Panc1 (cell line): ENCODE data around the gene PTBP3.

Experiments used
- POLR2AphosphoS5 ChIP-seq: IDR thresholded peaks from 2 replicates; pipeline ENCODE4 v1.6.1; 2012; ENCODE audit warnings: mild to moderate bottlenecking, low read depth, low read length, moderate library complexity
- TCF7L2 ChIP-seq: IDR thresholded peaks from 2 replicates; pipeline ENCODE4 v1.6.1; 2011; ENCODE audit warnings: mild to moderate bottlenecking, low read depth, low read length, inconsistent platforms
- TF ChIP-seq, protein P1 (sequence below): fragments of 450-650 bp; IDR thresholded peaks from 2 replicates; pipeline ENCODE4 v1.5.1; 2017; ENCODE audit warnings: mild to moderate bottlenecking
- TF ChIP-seq, protein P2 (sequence below), 2 experiments: IDR thresholded peaks; 2 replicates each; pipeline ENCODE4 v1.6.1; 2011 to 2012; ENCODE audit warnings: low read depth in 2 of 2, control low read depth in 1 of 2, low read length in 1 of 2, mild to moderate bottlenecking in 1 of 2, moderate library complexity in 1 of 2; ENCODE audit not compliant: insufficient read depth in 1 of 2

DNA sequence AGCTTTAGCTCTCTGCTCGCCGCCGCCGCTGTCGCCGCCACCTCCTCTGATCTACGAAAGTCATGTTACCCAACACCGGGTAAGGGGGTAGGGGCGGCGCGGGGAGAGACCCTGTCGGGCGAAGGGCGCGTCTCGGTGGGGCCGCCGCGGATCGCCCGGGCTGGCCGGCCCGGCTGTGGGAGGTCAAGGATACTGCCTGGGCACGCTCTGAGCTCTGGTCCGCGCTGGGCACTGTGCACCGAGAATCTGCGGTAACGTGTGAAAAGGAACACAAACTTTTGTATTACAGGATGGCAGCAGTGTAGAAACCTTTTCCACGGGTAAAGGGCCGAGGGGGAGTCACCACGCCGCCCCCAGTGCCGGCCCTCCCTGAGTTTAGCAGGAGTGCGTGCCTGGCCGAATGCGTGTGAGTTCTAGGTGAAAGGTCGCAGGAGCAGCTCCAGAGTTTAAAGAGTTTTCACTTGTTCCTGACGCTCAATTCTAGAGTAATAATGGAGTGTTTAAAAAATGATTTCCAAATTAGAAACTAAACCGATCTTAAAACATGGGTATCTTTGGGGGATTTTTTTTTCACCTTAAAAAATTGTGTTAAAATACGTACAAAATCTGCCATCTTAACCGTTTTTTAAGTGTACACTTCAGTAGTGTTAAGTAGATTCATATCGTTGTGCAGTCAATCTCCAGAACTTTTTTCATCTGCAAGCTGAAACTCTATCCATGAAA, 46.8 kb upstream of the PTBP3 start, which contains the start of gene HSDL2:
- TF ChIP-seq, protein P1, sequence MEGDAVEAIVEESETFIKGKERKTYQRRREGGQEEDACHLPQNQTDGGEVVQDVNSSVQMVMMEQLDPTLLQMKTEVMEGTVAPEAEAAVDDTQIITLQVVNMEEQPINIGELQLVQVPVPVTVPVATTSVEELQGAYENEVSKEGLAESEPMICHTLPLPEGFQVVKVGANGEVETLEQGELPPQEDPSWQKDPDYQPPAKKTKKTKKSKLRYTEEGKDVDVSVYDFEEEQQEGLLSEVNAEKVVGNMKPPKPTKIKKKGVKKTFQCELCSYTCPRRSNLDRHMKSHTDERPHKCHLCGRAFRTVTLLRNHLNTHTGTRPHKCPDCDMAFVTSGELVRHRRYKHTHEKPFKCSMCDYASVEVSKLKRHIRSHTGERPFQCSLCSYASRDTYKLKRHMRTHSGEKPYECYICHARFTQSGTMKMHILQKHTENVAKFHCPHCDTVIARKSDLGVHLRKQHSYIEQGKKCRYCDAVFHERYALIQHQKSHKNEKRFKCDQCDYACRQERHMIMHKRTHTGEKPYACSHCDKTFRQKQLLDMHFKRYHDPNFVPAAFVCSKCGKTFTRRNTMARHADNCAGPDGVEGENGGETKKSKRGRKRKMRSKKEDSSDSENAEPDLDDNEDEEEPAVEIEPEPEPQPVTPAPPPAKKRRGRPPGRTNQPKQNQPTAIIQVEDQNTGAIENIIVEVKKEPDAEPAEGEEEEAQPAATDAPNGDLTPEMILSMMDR: no peak
- TF ChIP-seq, protein P2, sequence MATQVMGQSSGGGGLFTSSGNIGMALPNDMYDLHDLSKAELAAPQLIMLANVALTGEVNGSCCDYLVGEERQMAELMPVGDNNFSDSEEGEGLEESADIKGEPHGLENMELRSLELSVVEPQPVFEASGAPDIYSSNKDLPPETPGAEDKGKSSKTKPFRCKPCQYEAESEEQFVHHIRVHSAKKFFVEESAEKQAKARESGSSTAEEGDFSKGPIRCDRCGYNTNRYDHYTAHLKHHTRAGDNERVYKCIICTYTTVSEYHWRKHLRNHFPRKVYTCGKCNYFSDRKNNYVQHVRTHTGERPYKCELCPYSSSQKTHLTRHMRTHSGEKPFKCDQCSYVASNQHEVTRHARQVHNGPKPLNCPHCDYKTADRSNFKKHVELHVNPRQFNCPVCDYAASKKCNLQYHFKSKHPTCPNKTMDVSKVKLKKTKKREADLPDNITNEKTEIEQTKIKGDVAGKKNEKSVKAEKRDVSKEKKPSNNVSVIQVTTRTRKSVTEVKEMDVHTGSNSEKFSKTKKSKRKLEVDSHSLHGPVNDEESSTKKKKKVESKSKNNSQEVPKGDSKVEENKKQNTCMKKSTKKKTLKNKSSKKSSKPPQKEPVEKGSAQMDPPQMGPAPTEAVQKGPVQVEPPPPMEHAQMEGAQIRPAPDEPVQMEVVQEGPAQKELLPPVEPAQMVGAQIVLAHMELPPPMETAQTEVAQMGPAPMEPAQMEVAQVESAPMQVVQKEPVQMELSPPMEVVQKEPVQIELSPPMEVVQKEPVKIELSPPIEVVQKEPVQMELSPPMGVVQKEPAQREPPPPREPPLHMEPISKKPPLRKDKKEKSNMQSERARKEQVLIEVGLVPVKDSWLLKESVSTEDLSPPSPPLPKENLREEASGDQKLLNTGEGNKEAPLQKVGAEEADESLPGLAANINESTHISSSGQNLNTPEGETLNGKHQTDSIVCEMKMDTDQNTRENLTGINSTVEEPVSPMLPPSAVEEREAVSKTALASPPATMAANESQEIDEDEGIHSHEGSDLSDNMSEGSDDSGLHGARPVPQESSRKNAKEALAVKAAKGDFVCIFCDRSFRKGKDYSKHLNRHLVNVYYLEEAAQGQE (IDR thresholded peaks at IDR 0.05; ENCODE audit: insufficient read depth in 1 of 2, low read depth in 2 of 2, low read length in 1 of 2): no peak
- TF ChIP-seq POLR2AphosphoS5 (0 out of 2 replicates have a peak, but pooled peaks have one; percentile 2), TCF7L2 (peak; percentile 33; the same call in 1 of the 2 replicates)
